Mesodermal cell (in vitro differentiated cells): ENCODE results near the gene BAIAP3. TPM values are rescaled to one million over a fixed set of nuclear protein-coding genes. Genes with fewer than 3 reads are reported as not detected.

Experiments used
- H3K27ac ChIP-seq: 2 replicates; pipeline ENCODE4 v1.7.0; 2013; ENCODE audit warnings: mild to moderate bottlenecking, low read depth, low read length, moderate library complexity; ENCODE audit not compliant: severe bottlenecking
- H3K36me3 ChIP-seq: 2 replicates; pipeline ENCODE4 v1.7.1; 2013; ENCODE audit warnings: mild to moderate bottlenecking, low read length, moderate library complexity; ENCODE audit not compliant: control insufficient read depth, insufficient read depth
- H3K4me1 ChIP-seq: one replicate; pipeline ENCODE4 v1.7.1; 2013; ENCODE audit warnings: mild to moderate bottlenecking, low read length; ENCODE audit not compliant: insufficient read depth, control insufficient read depth, poor library complexity, severe bottlenecking
- H3K4me3 ChIP-seq: 2 replicates; pipeline ENCODE4 v1.7.0; 2013; ENCODE audit warnings: low read length, control low read depth, mild to moderate bottlenecking; ENCODE audit not compliant: insufficient read depth, poor library complexity, severe bottlenecking; ENCODE audit errors: extremely low read depth
- H3K9me3 ChIP-seq: 2 replicates; pipeline ENCODE4 v1.7.1; 2013; ENCODE audit warnings: mild to moderate bottlenecking, low read length, moderate library complexity; ENCODE audit not compliant: control insufficient read depth
- WGBS, 2 experiments: methylation state at CpG; one replicate each; pipeline ENCODE4 v1.1.5; 2013; ENCODE audit warnings: missing lambda C conversion rate in 2 of 2; ENCODE audit not compliant: insufficient coverage in 2 of 2; 5-methylcytosine and 5-hydroxymethylcytosine counted together
- polyA plus RNA-seq, 2 experiments: library from polyadenylated mRNA; stranded (reverse); fragments of 50-300 nt; gene quantifications; one replicate each; pipeline ENCODE4 v1.2.3, GENCODE V29; 2013

BAIAP3 gene, protein sequence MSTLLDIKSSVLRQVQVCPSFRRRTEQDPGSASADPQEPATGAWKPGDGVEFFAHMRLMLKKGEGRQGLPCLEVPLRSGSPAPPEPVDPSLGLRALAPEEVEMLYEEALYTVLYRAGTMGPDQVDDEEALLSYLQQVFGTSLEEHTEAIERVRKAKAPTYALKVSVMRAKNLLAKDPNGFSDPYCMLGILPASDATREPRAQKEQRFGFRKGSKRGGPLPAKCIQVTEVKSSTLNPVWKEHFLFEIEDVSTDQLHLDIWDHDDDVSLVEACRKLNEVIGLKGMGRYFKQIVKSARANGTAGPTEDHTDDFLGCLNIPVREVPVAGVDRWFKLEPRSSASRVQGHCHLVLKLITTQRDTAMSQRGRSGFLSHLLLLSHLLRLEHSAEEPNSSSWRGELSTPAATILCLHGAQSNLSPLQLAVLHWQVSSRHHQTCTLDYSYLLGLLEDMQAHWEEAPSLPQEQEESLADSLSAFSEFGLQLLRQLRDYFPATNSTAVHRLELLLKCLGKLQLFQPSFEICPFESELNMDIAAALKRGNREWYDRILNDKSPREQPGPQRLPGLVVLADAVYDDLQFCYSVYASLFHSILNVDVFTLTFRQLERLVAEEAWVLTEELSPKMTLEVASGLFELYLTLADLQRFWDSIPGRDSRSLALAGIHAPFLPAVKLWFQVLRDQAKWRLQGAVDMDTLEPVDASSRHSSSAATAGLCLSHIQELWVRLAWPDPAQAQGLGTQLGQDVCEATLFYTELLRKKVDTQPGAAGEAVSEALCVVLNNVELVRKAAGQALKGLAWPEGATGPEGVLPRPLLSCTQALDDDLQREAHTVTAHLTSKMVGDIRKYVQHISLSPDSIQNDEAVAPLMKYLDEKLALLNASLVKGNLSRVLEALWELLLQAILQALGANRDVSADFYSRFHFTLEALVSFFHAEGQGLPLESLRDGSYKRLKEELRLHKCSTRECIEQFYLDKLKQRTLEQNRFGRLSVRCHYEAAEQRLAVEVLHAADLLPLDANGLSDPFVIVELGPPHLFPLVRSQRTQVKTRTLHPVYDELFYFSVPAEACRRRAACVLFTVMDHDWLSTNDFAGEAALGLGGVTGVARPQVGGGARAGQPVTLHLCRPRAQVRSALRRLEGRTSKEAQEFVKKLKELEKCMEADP
- polyA plus RNA-seq (2013, experiment 1 of 2), result 12.2 TPM
- polyA plus RNA-seq (2013, experiment 2 of 2), result 9.2 TPM

DNA sequence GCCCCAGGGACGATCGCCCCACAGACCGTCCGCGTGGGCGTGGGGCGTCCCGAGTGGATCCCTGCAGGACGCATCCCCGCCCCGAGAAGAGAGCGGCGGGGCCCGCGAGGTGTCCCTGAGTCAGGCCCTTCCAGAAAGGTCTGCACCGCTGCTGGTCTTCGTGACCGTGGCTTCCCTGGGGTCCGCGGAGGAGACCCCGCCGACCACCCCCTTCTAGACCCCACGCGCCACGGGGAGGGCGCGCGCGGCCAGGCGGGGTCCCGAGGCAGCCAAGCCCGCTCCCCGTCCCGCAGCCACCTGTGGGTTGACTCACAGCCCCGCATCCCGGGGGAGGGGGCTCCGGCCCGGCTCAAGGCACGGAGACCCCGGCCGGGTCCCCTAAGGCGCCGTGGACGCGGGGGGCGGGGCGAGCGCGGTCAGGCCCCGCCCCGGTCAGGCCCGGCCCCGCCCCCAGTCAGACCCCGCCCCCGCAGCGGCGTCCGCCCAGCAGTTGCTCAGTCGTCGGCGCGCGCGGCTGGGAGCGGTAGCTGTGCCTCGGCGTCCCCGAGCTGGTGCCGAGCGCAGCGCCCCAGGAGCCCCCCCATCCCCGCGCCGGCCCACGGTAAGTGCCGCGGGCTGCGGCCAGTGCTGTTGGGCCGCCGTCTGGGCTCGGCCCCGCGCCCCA, at the start of gene BAIAP3:
Gene BAIAP3 (plus strand): TSS at position 497 of the 664 bp plus-strand sequence. CDS start 4,905 bp downstream, outside the sequence.
- Histone ChIP-seq H3K4me1 (peaks cover 16% of the 10 kb centered on the region), H3K27ac (no peak within 1 kb of the TSS), H3K36me3 (no peaks in the 10 kb centered on the region), H3K9me3 (peaks cover 5% of the 10 kb centered on the region), H3K4me3 (peak within 1 kb of the TSS; percentile 41)
- 10 to 12% methylated on average over 54 to 64 of the region's 83 CpGs for WGBS, 2 experiments

DNA sequence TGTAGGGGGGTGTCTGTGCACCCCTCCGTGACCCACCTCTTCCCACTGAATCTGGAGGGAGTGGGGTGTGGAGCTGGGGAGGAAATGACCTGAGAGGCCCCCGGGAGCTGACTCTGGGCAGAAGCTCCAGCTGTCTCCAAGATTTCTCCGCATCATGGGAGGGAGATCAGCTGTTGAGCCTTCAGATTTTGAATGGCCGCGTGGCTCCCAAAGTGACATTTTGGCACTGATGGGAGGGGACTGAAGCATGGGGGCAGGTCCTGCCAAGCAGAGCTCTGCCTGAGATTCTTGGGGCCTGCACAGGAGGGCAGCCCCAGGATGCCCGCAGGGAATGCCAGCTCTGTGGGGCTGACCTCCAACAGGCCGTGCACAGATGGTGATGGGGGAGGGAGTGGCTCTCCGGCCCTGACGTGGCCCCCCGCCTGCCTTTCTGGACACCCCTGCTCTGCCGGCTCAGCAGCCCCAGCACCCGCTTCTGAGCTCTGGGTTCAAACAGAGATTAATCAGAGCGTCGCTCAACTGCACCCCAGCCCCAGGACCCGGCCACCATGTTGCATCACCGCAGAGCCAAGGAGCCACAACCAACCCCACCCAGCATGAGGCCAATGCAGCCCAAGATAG, 49.3 kb upstream of the BAIAP3 start:
- H3K36me3 ChIP-seq, result no peaks in the 10 kb centered on the region
- H3K4me1 ChIP-seq, result peaks cover 8% of the 10 kb centered on the region
- no peak overlapping the region for H3K4me3 ChIP-seq
- H3K9me3 ChIP-seq, result no peaks in the 10 kb centered on the region
- H3K27ac ChIP-seq, result no peak overlapping the region
- 83 to 92% methylated on average over 10 to 13 of the region's 16 CpGs for WGBS, 2 experiments

DNA sequence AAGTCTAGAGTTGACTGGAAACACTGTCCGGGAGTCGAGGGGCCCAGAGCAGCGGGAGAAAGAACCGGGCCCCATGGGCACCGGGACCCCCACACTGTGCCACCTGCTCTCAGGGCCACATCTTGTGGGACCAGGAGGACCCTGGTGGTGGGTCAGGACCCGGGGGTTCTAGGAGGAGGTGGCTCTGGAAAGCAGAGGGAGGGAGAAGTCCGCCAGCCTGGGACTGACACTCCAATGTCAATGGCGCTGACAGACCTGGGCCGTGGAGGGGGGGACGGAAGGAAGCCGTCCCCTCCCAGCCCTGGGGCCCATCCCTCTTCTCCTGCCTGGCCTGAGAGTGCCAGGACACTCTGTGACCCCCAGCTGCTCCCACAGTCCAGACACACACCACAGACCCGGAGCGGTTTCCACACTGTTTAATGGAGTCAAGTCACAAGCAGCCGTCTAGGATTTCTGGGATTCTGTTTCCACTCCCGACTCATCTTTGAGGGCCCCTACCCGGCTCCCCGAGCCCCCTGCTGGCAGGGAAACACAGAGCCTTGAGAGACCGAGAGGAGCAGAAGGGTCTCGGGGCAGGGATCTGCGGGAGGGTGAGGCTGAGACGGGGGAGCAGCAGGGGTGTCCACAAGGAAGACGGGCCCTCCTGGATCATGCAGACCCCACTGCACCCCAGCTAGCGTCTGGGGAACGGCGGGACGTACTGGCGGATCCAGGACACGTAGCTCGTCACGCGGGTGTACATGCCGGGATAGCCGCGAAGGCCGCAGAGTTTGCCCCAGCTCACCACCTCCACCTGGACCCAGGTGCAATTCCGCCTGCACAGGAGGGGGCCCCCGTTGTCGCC, 47.6 kb upstream of the BAIAP3 start:
- WGBS, 2 experiments, result 86% methylated on average over 32 to 35 of the region's 38 CpGs
- H3K4me3 ChIP-seq, result no peak overlapping the region

DNA sequence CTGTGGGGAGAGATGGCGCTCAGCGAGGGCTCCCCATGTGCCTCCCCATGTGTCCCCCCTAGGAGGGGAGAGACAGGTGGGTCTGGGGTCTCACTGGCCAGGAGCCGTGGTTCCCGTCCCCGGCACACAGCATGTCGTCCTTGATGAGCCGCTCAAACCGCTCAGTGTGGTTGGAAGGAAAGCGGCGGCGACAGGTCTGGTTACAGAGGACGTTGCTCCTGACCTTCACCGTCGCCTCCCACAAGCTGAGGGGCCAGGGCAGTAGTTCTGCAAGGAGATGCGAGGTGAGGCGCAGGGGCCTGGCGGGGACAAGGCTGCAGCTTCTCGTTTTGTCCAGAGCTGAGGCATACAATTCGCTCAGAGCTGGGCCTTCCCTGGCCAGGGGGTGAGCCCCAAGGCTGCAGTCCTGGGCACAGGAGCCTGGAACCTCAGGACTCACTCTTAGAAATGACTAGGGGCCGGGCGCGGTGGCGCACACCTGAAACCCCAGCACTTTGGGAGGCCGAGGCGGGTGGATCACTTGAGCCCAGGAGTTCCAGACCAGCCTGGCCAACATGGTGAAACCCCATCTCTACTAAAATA, 46.8 kb upstream of the BAIAP3 start:
- Histone ChIP-seq H3K9me3 (no peaks in the 10 kb centered on the region), H3K4me1 (peaks cover 13% of the 10 kb centered on the region), H3K4me3 (no peak overlapping the region), H3K27ac (no peak overlapping the region), H3K36me3 (no peaks in the 10 kb centered on the region)
- WGBS, 2 experiments, result 82 to 90% methylated on average over 22 to 24 of the region's 25 CpGs

More for the DNA sequence above, 47.6 kb upstream of the BAIAP3 start:
- Histone ChIP-seq H3K36me3 (no peaks in the 10 kb centered on the region), H3K27ac (no peak overlapping the region), H3K9me3 (no peaks in the 10 kb centered on the region), H3K4me1 (peaks cover 13% of the 10 kb centered on the region)

DNA sequence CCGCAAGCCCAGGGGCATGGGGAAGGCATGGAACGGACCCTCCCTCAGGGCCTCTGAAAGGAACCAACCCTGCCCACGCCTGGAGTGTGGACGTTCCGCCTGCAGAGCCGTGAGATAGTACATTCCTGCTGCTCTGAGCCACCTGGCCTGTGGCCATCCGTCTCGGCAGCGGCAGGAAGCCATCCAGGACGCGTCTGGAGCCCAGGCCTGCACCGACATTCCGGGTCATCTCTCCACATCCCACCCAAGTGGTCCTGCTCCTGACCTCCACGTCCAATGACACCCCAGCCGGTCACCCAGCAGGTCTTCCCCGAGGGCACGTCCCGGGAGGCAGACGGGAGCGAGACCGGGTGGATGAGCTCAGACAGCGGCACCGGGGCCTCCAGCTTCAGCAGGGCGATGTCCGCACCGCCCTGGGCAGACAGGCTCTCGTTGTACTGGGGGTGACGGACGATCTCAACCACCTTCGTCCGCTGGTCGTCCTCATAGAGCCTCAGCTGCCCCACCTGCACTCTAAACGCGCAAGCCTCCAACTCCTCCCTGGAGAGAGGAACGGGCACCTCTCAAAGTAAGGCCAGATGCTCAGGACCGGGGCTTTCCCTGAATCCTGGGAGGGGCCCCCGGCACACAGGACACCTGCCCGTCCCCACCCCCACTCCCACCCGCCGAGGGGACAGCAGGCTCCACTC, 45.3 kb upstream of the BAIAP3 start:
- no peaks in the 10 kb centered on the region for H3K36me3 ChIP-seq
- WGBS, 2 experiments, result 80 to 82% methylated on average over 33 to 39 of the region's 40 CpGs
- no peaks in the 10 kb centered on the region for H3K9me3 ChIP-seq
- no peak overlapping the region for H3K4me3 ChIP-seq
- H3K27ac ChIP-seq, result no peak overlapping the region
- H3K4me1 ChIP-seq, result peaks cover 12% of the 10 kb centered on the region

DNA sequence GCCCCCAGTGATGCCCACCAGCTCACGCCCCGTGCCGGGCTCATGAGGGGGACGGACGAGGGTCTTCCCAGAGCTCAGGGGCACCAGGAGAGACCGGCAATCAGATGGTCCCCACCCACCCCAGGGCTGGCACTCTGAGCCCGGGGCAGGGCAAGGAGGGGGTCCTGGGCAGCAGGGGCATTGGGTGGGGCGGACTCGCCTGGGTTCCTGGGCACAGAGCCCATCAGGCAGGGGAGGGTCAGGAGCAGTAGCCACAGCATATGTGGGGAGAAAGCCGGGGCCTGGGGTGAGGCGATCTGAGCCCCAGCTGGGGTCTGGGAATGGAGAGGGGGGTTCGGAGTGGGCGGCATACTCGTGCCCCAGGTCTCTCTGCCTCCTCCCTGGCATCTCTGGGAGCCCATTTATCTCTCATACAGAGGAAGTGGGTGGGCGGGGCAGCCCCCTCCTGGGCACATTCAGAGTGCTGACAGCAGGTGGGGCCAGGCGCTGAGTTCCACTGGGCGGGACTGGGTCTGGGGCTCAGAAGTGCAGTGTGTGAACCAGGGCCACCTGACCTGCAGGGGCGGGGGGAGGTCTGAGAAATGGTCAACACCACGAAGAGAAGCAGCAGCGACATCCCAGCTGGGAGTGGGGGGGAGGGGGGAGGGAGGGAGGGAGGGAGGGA, 44.5 kb upstream of the BAIAP3 start:
- no peaks in the 10 kb centered on the region for H3K9me3 ChIP-seq
- H3K4me1 ChIP-seq, result peaks cover 8% of the 10 kb centered on the region
- no peak overlapping the region for H3K4me3 ChIP-seq
- WGBS, 2 experiments, result 42 to 62% methylated on average over 13 to 17 of the region's 20 CpGs
- no peaks in the 10 kb centered on the region for H3K36me3 ChIP-seq
- no peak overlapping the region for H3K27ac ChIP-seq

DNA sequence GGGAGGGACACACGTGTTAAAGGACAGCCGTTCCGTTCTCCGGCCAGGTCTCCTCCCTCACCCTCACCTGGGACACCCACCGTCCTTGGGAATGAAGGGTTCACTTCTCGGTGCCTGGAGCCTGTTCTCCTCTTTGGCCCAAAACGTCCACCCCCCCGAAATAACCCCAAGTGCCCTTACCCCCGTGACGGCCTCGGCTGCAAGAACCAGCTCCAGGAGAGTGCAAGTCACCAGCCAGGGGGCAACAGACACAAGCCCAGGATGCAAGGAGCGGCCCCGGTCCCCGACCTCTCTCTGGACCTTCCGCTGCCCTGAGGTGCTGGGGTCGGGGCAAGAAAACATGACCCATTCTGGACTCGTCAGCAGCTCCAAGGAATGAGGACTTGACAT, 44.0 kb upstream of the BAIAP3 start:
- 5 to 7% methylated on average over 10 to 11 of the region's 17 CpGs for WGBS, 2 experiments
- Histone ChIP-seq H3K36me3 (no peaks in the 10 kb centered on the region), H3K9me3 (no peaks in the 10 kb centered on the region), H3K4me3 (no peak overlapping the region), H3K4me1 (peaks cover 5% of the 10 kb centered on the region), H3K27ac (no peak overlapping the region)

DNA sequence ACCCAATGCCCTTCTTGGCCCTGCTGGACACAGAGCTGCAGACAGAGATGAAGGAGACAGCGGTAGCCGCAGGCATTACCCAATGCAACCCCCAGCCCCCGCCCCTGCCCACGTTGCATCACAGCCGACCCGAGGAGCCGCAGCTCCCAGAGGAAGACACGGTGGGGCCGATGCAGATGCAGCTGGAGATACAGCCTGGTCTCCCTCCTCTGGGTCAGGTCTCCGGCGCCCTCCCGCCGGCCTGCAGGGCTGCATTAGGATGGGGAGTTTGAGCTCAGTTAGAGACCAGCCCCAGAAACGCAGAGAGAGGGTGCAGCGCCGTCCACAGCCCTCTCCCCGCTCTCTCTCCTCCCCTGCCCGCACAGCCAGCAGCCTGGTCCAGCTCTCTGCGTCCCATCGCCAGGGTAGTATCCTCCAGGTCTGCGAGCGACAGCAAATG, 43.4 kb upstream of the BAIAP3 start:
- H3K27ac ChIP-seq, result no peak overlapping the region
- H3K4me3 ChIP-seq, result no peak overlapping the region
- 13 to 19% methylated on average over 10 to 21 of the region's 22 CpGs for WGBS, 2 experiments
- H3K4me1 ChIP-seq, result peaks cover 5% of the 10 kb centered on the region
- no peaks in the 10 kb centered on the region for H3K36me3 ChIP-seq
- H3K9me3 ChIP-seq, result no peaks in the 10 kb centered on the region
